Neural progenitor cell (in vitro differentiated cells): ENCODE data around the gene SLC5A3. TPM values are rescaled to one million over a fixed set of nuclear protein-coding genes. Genes with fewer than 3 reads are reported as not detected.

Experiments used
- DNase-seq: peaks from one replicate; pipeline ENCODE4 v3.0.0-alpha.2; 2016; ENCODE audit warnings: low spot score
- H2AFZ ChIP-seq: fragments of 200-600 bp; sonication (generic); replicated peaks from 2 replicates; pipeline ENCODE4 v1.6.1; 2016; ENCODE audit warnings: antibody characterized with exemption
- H3F3A ChIP-seq: fragments of 200-600 bp; sonication (generic); 2 replicates; pipeline ENCODE4 v1.6.1; 2016; ENCODE audit warnings: antibody characterized with exemption, low read depth
- H3K27ac ChIP-seq: fragments of 200-600 bp; sonication (generic); 2 replicates; pipeline ENCODE4 v1.5.1; 2016; ENCODE audit warnings: mild to moderate bottlenecking
- H3K27me3 ChIP-seq: fragments of 200-600 bp; sonication (generic); 2 replicates; pipeline ENCODE4 v1.6.1; 2016; ENCODE audit warnings: mild to moderate bottlenecking, moderate library complexity
- H3K36me3 ChIP-seq: fragments of 200-600 bp; sonication (generic); 2 replicates; pipeline ENCODE4 v1.5.1; 2016
- H3K4me1 ChIP-seq: fragments of 200-600 bp; sonication (generic); 2 replicates; pipeline ENCODE4 v1.6.1; 2016; ENCODE audit warnings: mixed run types
- H3K4me2 ChIP-seq: fragments of 200-600 bp; sonication (generic); 2 replicates; pipeline ENCODE4 v1.6.1; 2016
- H3K4me3 ChIP-seq: fragments of 200-600 bp; sonication (generic); 2 replicates; pipeline ENCODE4 v1.5.1; 2016
- H3K79me2 ChIP-seq: fragments of 200-600 bp; sonication (generic); 2 replicates; pipeline ENCODE4 v1.6.1; 2016; ENCODE audit warnings: low read depth
- H3K9ac ChIP-seq: fragments of 200-600 bp; sonication (generic); 2 replicates; pipeline ENCODE4 v1.6.1; 2016
- H3K9me3 ChIP-seq: fragments of 200-600 bp; sonication (generic); 2 replicates; pipeline ENCODE4 v1.5.1; 2016; ENCODE audit warnings: low read depth
- H4K20me1 ChIP-seq: fragments of 200-600 bp; sonication (generic); 2 replicates; pipeline ENCODE4 v1.6.1; 2016; ENCODE audit warnings: low read depth
- H3K27ac Mint-ChIP-seq: 3 replicates; pipeline ENCODE4 v1.8.0; 2021; ENCODE audit warnings: mixed read lengths
- H3K27me3 Mint-ChIP-seq: 2 replicates; pipeline ENCODE4 v1.8.0; 2022; ENCODE audit warnings: low read depth, mild to moderate bottlenecking, inconsistent platforms, moderate library complexity, mixed read lengths; ENCODE audit not compliant: insufficient read depth
- H3K36me3 Mint-ChIP-seq: 3 replicates; pipeline ENCODE4 v1.8.0; 2021; ENCODE audit warnings: mixed read lengths
- H3K4me1 Mint-ChIP-seq: 3 replicates; pipeline ENCODE4 v1.8.0; 2021; ENCODE audit warnings: mixed read lengths
- H3K4me3 Mint-ChIP-seq: 3 replicates; pipeline ENCODE4 v1.8.0; 2021; ENCODE audit warnings: mild to moderate bottlenecking, moderate library complexity, mixed read lengths
- H3K9me3 Mint-ChIP-seq: 3 replicates; pipeline ENCODE4 v1.8.0; 2020; ENCODE audit warnings: mixed read lengths
- CTCF ChIP-seq: fragments of 200-600 bp; sonication (generic); IDR thresholded peaks from 2 replicates; pipeline ENCODE4 v1.5.1; 2017; ENCODE audit warnings: antibody characterized with exemption, mild to moderate bottlenecking
- EZH2 ChIP-seq: fragments of 200-600 bp; sonication (generic); IDR thresholded peaks from 2 replicates; pipeline ENCODE4 v1.6.1; 2017; ENCODE audit warnings: antibody characterized with exemption, mild to moderate bottlenecking, moderate library complexity
- EZH2phosphoT487 ChIP-seq: fragments of 200-600 bp; sonication (generic); IDR thresholded peaks from 2 replicates; pipeline ENCODE4 v1.6.1; 2017; ENCODE audit warnings: antibody characterized with exemption
- total RNA-seq: library from RNA; depleted of rRNA; stranded (reverse); fragments of >200 nt; gene quantifications from 2 replicates; pipeline ENCODE4 v1.2.3, GENCODE V29; 2015; ENCODE audit warnings: low replicate concordance

The SLC5A3 gene
- total RNA-seq, 1 donor from 2014 or later, result 44.3 TPM

GRCh38 chr21:34085129-34085528, 11.8 kb downstream of the SLC5A3 start:
- H3K27ac ChIP-seq, result no peak overlapping the region
- H3K27me3 Mint-ChIP-seq, result peaks cover 2% of the 10 kb centered on the region
- peaks cover 24% of the 10 kb centered on the region for H3K9me3 Mint-ChIP-seq
- no peak overlapping the region for H3K27ac Mint-ChIP-seq
- TF ChIP-seq CTCF, result no peak
- no peak for TF ChIP-seq EZH2
- no peak for TF ChIP-seq EZH2phosphoT487
- H2AFZ ChIP-seq, result no peak overlapping the region
- H3K4me1 Mint-ChIP-seq, result no peaks in the 10 kb centered on the region
- H3K9ac ChIP-seq, result no peak overlapping the region
- H3K9me3 ChIP-seq, result no peaks in the 10 kb centered on the region
- no peaks in the 10 kb centered on the region for H3K36me3 ChIP-seq
- peaks cover 3% of the 10 kb centered on the region for H3F3A ChIP-seq
- H3K36me3 Mint-ChIP-seq, result peaks cover 60% of the 10 kb centered on the region
- no peak overlapping the region for H3K4me3 ChIP-seq
- H3K4me3 Mint-ChIP-seq, result no peak overlapping the region
- peak; percentile 18 for DNase-seq
- peaks cover 100% of the 10 kb centered on the region for H4K20me1 ChIP-seq
- peaks cover 53% of the 10 kb centered on the region for H3K4me1 ChIP-seq
- peaks cover 100% of the 10 kb centered on the region for H3K79me2 ChIP-seq
- H3K27me3 ChIP-seq, result no peaks in the 10 kb centered on the region
- H3K4me2 ChIP-seq, result peak overlapping the region; percentile 48

- TF ChIP-seq EZH2, result no peak
- TF ChIP-seq EZH2phosphoT487, result no peak
- TF ChIP-seq CTCF, result no peak
- peaks cover 100% of the 10 kb centered on the region for H4K20me1 ChIP-seq
- H3K27ac ChIP-seq, result no peak overlapping the region
- no peaks in the 10 kb centered on the region for H3K36me3 ChIP-seq
- Mint-ChIP-seq H3K4me1 (peaks cover 3% of the 10 kb centered on the region), H3K27me3 (peaks cover 2% of the 10 kb centered on the region), H3K36me3 (peaks cover 52% of the 10 kb centered on the region), H3K9me3 (peaks cover 18% of the 10 kb centered on the region), H3K4me3 (no peak overlapping the region), H3K27ac (no peak overlapping the region)
- no peaks in the 10 kb centered on the region for H3K9me3 ChIP-seq
- no peak overlapping the region for H3K4me2 ChIP-seq
- H3K4me3 ChIP-seq, result no peak overlapping the region
- peaks cover 3% of the 10 kb centered on the region for H3F3A ChIP-seq
- peaks cover 54% of the 10 kb centered on the region for H3K4me1 ChIP-seq
- H3K9ac ChIP-seq, result no peak overlapping the region
- H3K79me2 ChIP-seq, result peaks cover 100% of the 10 kb centered on the region
- DNase-seq, result no peak
- H2AFZ ChIP-seq, result no peak overlapping the region
- no peaks in the 10 kb centered on the region for H3K27me3 ChIP-seq
These were observed 13.5 kb downstream of the SLC5A3 start for GRCh38 chr21:34086887-34087306.

DNA sequence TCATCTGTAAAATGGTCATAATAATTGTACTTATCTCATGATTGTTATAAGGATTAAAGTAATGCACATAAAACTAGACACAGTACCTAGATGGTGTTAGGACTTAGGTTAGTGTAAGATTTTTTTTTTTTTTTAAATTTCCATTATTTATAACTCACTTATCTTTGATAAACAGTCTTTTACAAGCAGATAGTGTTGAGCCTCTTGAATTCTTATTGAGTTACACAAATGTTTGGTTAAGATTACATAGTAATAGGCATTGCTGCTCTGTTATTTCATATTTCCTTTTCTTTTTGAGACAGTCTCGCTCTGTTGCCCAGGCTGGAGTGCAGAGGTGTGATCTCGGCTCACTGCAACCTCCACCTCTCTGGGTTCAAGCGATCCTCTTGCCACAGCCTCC, 15.4 kb downstream of the SLC5A3 start:
- H3K27me3 ChIP-seq, result no peaks in the 10 kb centered on the region
- no peak overlapping the region for H3K27ac Mint-ChIP-seq
- peaks cover 100% of the 10 kb centered on the region for H4K20me1 ChIP-seq
- H3K36me3 Mint-ChIP-seq, result peaks cover 46% of the 10 kb centered on the region
- DNase-seq, result no peak
- no peak overlapping the region for H3K27ac ChIP-seq
- peaks cover 3% of the 10 kb centered on the region for H3K4me1 Mint-ChIP-seq
- peaks cover 2% of the 10 kb centered on the region for H3K27me3 Mint-ChIP-seq
- peaks cover 51% of the 10 kb centered on the region for H3K4me1 ChIP-seq
- H3K79me2 ChIP-seq, result peaks cover 100% of the 10 kb centered on the region
- TF ChIP-seq EZH2, result no peak
- no peak for TF ChIP-seq EZH2phosphoT487
- no peak for TF ChIP-seq CTCF
- H3K9me3 Mint-ChIP-seq, result peaks cover 6% of the 10 kb centered on the region
- H3K9ac ChIP-seq, result no peak overlapping the region
- H3K4me3 ChIP-seq, result no peak overlapping the region
- peaks cover 4% of the 10 kb centered on the region for H3K36me3 ChIP-seq
- H3K4me2 ChIP-seq, result no peak overlapping the region
- no peak overlapping the region for H2AFZ ChIP-seq
- peaks cover 3% of the 10 kb centered on the region for H3F3A ChIP-seq
- H3K9me3 ChIP-seq, result no peaks in the 10 kb centered on the region
- no peak overlapping the region for H3K4me3 Mint-ChIP-seq
